Activated CD4-positive, alpha-beta T cell treated with anti-CD3 and anti-CD28 coated beads, Interleukin-10, Interleukin-2, amounts not matched to agents 100 ng/mL and 50 ng/mL, durations not matched to agents 16 hours and 8 hours (primary cell): ENCODE measurements around the gene CYTH2.
A peak's percentile ranks its signal among the peaks of the same experiment; 100 is the strongest.

Experiments used
- DNase-seq: peaks from one replicate; pipeline ENCODE4 v3.0.0-alpha.2; 2020

CYTH2 gene

GRCh38 chr19:48469289-48469881 is at the start of gene CYTH2:
CYTH2 (plus strand) TSS chr19:48469369; CDS start chr19:48469508, 139 bp downstream.
- peak; percentile 81 for DNase-seq

GRCh38 chr19:48421548-48421947 is 47.6 kb upstream of the CYTH2 start:
- no peak for DNase-seq

GRCh38 chr19:48424694-48425219 is 44.4 kb upstream of the CYTH2 start:
- DNase-seq, result no peak

- no peak for DNase-seq
These were observed 40.5 kb upstream of the CYTH2 start for GRCh38 chr19:48428670-48429069.

GRCh38 chr19:48433337-48433736 is 35.8 kb upstream of the CYTH2 start:
- DNase-seq, result no peak

- no peak for DNase-seq
These were observed 32.6 kb upstream of the CYTH2 start for GRCh38 chr19:48436586-48436985.

- no peak for DNase-seq
These were observed 27.7 kb upstream of the CYTH2 start for GRCh38 chr19:48441360-48442050.

- DNase-seq, result no peak
These were observed 26.8 kb upstream of the CYTH2 start for GRCh38 chr19:48442116-48443035.

- DNase-seq, result no peak
These were observed 25.9 kb upstream of the CYTH2 start for GRCh38 chr19:48443256-48443655.

GRCh38 chr19:48443731-48444128 is 25.4 kb upstream of the CYTH2 start:
- DNase-seq, result no peak

- DNase-seq, result no peak
These were observed 24.8 kb upstream of the CYTH2 start for GRCh38 chr19:48444129-48444935.

- DNase-seq, result no peak
These were observed 24.3 kb upstream of the CYTH2 start for GRCh38 chr19:48444936-48445200.

GRCh38 chr19:48445256-48445605 is 23.9 kb upstream of the CYTH2 start:
- no peak for DNase-seq

GRCh38 chr19:48445606-48446481 is 23.3 kb upstream of the CYTH2 start, which contains the start of gene GRWD1:
GRWD1 (plus strand) TSS chr19:48445983; CDS start chr19:48446006, 23 bp downstream.
- peak; percentile 98 for DNase-seq

- no peak for DNase-seq
These were observed 22.6 kb upstream of the CYTH2 start for GRCh38 chr19:48446579-48446978.

GRCh38 chr19:48448563-48448962 is 20.6 kb upstream of the CYTH2 start:
- DNase-seq, result no peak

- DNase-seq, result no peak
These were observed 18.7 kb upstream of the CYTH2 start for GRCh38 chr19:48450441-48450840.

- DNase-seq, result no peak
These were observed 18.3 kb upstream of the CYTH2 start for GRCh38 chr19:48450863-48451262.

GRCh38 chr19:48451624-48452023 is 17.5 kb upstream of the CYTH2 start:
- no peak for DNase-seq

- DNase-seq, result no peak
These were observed 16.6 kb upstream of the CYTH2 start for GRCh38 chr19:48452289-48453190.
